ENCODE data around the gene CBR3. TPM values are rescaled to one million over a fixed set of nuclear protein-coding genes. Genes with fewer than 3 reads are reported as not detected.

The CBR3 gene
- total and polyA plus RNA-seq, 2 experiments from 2014 or later = 4.6 to 8.7 TPM

GRCh38 chr21:36092681-36093080 is 42.2 kb upstream of the CBR3 start:
- Mint-ChIP-seq H3K27ac (no peak overlapping the region), H3K4me1 (peaks cover 34% of the 10 kb centered on the region), H3K4me3 (no peak overlapping the region), H3K9me3 (peaks cover 43% of the 10 kb centered on the region), H3K27me3 (ENCODE audit: insufficient read depth, low read depth, poor library complexity) (peaks cover 5% of the 10 kb centered on the region), H3K36me3 (ENCODE audit: low read depth) (peaks cover 51% of the 10 kb centered on the region)
- no peak for ATAC-seq
- Histone ChIP-seq H3K27me3 (ENCODE audit: insufficient read depth) (no peaks in the 10 kb centered on the region), H3K4me2 (no peak overlapping the region), H3K4me1 (ENCODE audit: insufficient read depth) (peaks cover 19% of the 10 kb centered on the region), H3K4me3 (no peak overlapping the region), H3F3A (replicated peaks; ENCODE audit: low read depth) (0 out of 2 replicates have a peak, but pooled peaks cover 9% of the 10 kb centered on the region), H3K27ac (ENCODE audit: low read depth) (no peak overlapping the region), H3K79me2 (replicated peaks; ENCODE audit: insufficient read depth) (no peaks in the 10 kb centered on the region), H3K36me3 (ENCODE audit: insufficient read depth) (peaks cover 18% of the 10 kb centered on the region), H2AFZ (no peak overlapping the region), H3K9me2 (ENCODE audit: insufficient read depth) (peaks cover 3% of the 10 kb centered on the region), H4K20me1 (replicated peaks; ENCODE audit: insufficient read depth) (no peaks in the 10 kb centered on the region)
- DNase-seq (ENCODE audit: low spot score) = no peak
- TF ChIP-seq JUNB (IDR thresholded peaks at IDR 0.05; ENCODE audit: unreplicated experiment) (no peak), ETS1 (IDR thresholded peaks at IDR 0.05) (no peak), CREB1 (CRISPR knock-in tag; IDR thresholded peaks at IDR 0.05; ENCODE audit: low read depth) (no peak), POLR2AphosphoS5 (IDR thresholded peaks at IDR 0.05; ENCODE audit: low read depth) (no peak), ZNF462 (CRISPR knock-in tag; IDR thresholded peaks at IDR 0.05) (no peak), EZH2 (IDR thresholded peaks at IDR 0.05; ENCODE audit: low read depth, unreplicated experiment) (no peak), EZH2phosphoT487 (IDR thresholded peaks at IDR 0.05; ENCODE audit: unreplicated experiment) (no peak), NANOG (IDR thresholded peaks at IDR 0.05; ENCODE audit: borderline replicate concordance) (no peak), REST (IDR thresholded peaks at IDR 0.05; ENCODE audit: unreplicated experiment) (no peak)

Measured in GM23338 (cell line).